Testis (tissue), 3 donors: ENCODE results near the gene FRMD3. TPM values are rescaled to one million over a fixed set of nuclear protein-coding genes. Genes with fewer than 3 reads are reported as not detected.

ENCODE experiments used
- DNase-seq: peaks from one replicate; pipeline ENCODE4 v3.0.0-alpha.2; 2019
- H3K27ac ChIP-seq, 2 donors: fragments of 200-600 bp; sonication (generic); one replicate each; pipeline ENCODE4 v1.5.1; 2019
- H3K27me3 ChIP-seq: fragments of 200-600 bp; sonication (generic); one replicate; pipeline ENCODE4 v1.5.1; 2019
- H3K36me3 ChIP-seq: fragments of 200-600 bp; sonication (generic); one replicate; pipeline ENCODE4 v1.5.1; 2017; ENCODE audit warnings: low read depth; ENCODE audit errors: missing control alignments
- H3K4me1 ChIP-seq: fragments of 200-600 bp; sonication (generic); one replicate; pipeline ENCODE4 v1.5.1; 2019
- H3K4me3 ChIP-seq, 2 donors: fragments of 200-600 bp; sonication (generic); one replicate each; pipeline ENCODE4 v1.5.1; 2017 to 2019
- H3K9me3 ChIP-seq: fragments of 200-600 bp; sonication (generic); one replicate; pipeline ENCODE4 v1.5.1; 2017
- CTCF ChIP-seq, 3 experiments: fragments of 450-650 bp in 2 of 3; fragments of 200-600 bp in 1 of 3; sonication (generic) in 1 of 3; IDR thresholded peaks; one replicate each; pipeline ENCODE4 v1.5.1; 2016 to 2019; ENCODE audit warnings: antibody characterized with exemption in 3 of 3, mild to moderate bottlenecking in 2 of 3, moderate library complexity in 1 of 3
- POLR2A ChIP-seq: fragments of 450-650 bp; IDR thresholded peaks from one replicate; pipeline ENCODE4 v1.6.1; 2017; ENCODE audit warnings: antibody characterized with exemption, mild to moderate bottlenecking, moderate library complexity
- WGBS, 2 donors: methylation state at CpG; one replicate each; pipeline ENCODE4 v1.1.5; 2018; 5-methylcytosine and 5-hydroxymethylcytosine counted together
- intact Hi-C: fragments of 100-400 bp; cut with DNase I; formaldehyde crosslinking; loops from one replicate; pipeline ENCODE4 v1.15.1; 2023; ENCODE audit warnings: low total_unique reads
- polyA plus RNA-seq: library from polyadenylated mRNA; stranded (reverse); fragments of 350-450 nt; fragmentation: Illumina TruSeq; extraction: RNeasy Lipid Tissue Mini Kit (QIAGEN cat#74804); gene quantifications from one replicate; pipeline ENCODE4 v1.2.3, GENCODE V29; 2014; ENCODE audit warnings: low read depth, low replicate concordance; ENCODE audit not compliant: insufficient read depth
- total RNA-seq, 2 donors: library from RNA; depleted of rRNA; stranded (reverse); fragments of >200 nt; gene quantifications; one replicate each; pipeline ENCODE4 v1.2.3, GENCODE V29; 2016

FRMD3 gene
- total and polyA plus RNA-seq, 3 donors from 2014 or later, result 5.5 to 16.2 (median 12.5) TPM

- Histone ChIP-seq H3K27me3 (no peaks in the 10 kb centered on the region), H3K27ac (peak overlapping the region; percentile 21 to 50), H3K9me3 (no peaks in the 10 kb centered on the region), H3K36me3 (no peaks in the 10 kb centered on the region), H3K4me1 (peaks cover 6% of the 10 kb centered on the region), H3K4me3 (peak overlapping the region; percentile 49 to 70)
- no peak for DNase-seq
- WGBS, 2 donors, result 22 to 40% methylated on average over 12 of the region's 12 CpGs
- intact Hi-C loops, result no loop called here
- no peak for TF ChIP-seq POLR2A
- TF ChIP-seq CTCF (IDR thresholded peaks at IDR 0.05), result no peak
Observed at GRCh38 chr9:83219924-83220438, 318.2 kb downstream of the FRMD3 start.

GRCh38 chr9:83219154-83219923 lies 318.9 kb downstream of the FRMD3 start:
- 0 to 4% methylated on average over 37 to 40 of the region's 40 CpGs for WGBS, 2 donors
- H3K9me3 ChIP-seq, result no peaks in the 10 kb centered on the region
- TF ChIP-seq POLR2A (no peak), CTCF (IDR thresholded peaks at IDR 0.05) (peak in 2 of 3 experiments; percentile 32 to 38)
- peak overlapping the region; percentile 49 to 70 for H3K4me3 ChIP-seq
- H3K27me3 ChIP-seq, result no peaks in the 10 kb centered on the region
- peak; percentile 88 for DNase-seq
- no peaks in the 10 kb centered on the region for H3K36me3 ChIP-seq
- peaks cover 6% of the 10 kb centered on the region for H3K4me1 ChIP-seq
- intact Hi-C loops, result no loop called here
- peak overlapping the region; percentile 21 to 50 for H3K27ac ChIP-seq

GRCh38 chr9:83218411-83219090 lies 319.6 kb downstream of the FRMD3 start:
- Histone ChIP-seq H3K4me3 (peak overlapping the region; percentile 49 to 70), H3K36me3 (no peaks in the 10 kb centered on the region), H3K9me3 (no peaks in the 10 kb centered on the region), H3K27me3 (no peaks in the 10 kb centered on the region), H3K27ac (no peak overlapping the region), H3K4me1 (peaks cover 6% of the 10 kb centered on the region)
- 51 to 52% methylated on average over 11 of the region's 11 CpGs for WGBS, 2 donors
- DNase-seq, result no peak
- intact Hi-C loops, result no loop called here
- TF ChIP-seq CTCF (IDR thresholded peaks at IDR 0.05) (no peak), POLR2A (no peak)

- intact Hi-C loops, result no loop called here
- H3K9me3 ChIP-seq, result no peaks in the 10 kb centered on the region
- H3K27ac ChIP-seq, result no peak overlapping the region
- no peak overlapping the region for H3K4me3 ChIP-seq
- WGBS, 2 donors, result 90 to 96% methylated on average over 3 of the region's 3 CpGs
- no peak for DNase-seq
- H3K27me3 ChIP-seq, result no peaks in the 10 kb centered on the region
- H3K4me1 ChIP-seq, result no peaks in the 10 kb centered on the region
- no peak for TF ChIP-seq POLR2A
- no peak for TF ChIP-seq CTCF (IDR thresholded peaks at IDR 0.05)
- H3K36me3 ChIP-seq, result no peaks in the 10 kb centered on the region
Observed at GRCh38 chr9:83209188-83209731, 328.9 kb downstream of the FRMD3 start.
